GM23338 (cell line): ENCODE measurements around the gene SQSTM1. TPM values are rescaled to one million over a fixed set of nuclear protein-coding genes. Genes with fewer than 3 reads are reported as not detected.

Experiments
- ATAC-seq: fragments of 200-7000 bp; cut with Tn5 transposase; 3 replicates; pipeline ENCODE4 v1.9.1; 2020
- DNase-seq: peaks from one replicate; pipeline ENCODE4 v3.0.0-alpha.2; 2015; ENCODE audit warnings: low spot score
- H2AFZ ChIP-seq: fragments of 200-600 bp; sonication (generic); 2 replicates; pipeline ENCODE4 v1.8.0; 2016; ENCODE audit warnings: antibody characterized with exemption, mild to moderate bottlenecking, moderate library complexity
- H3F3A ChIP-seq: fragments of 200-600 bp; sonication (generic); replicated peaks from 2 replicates; pipeline ENCODE4 v1.8.0; 2017; ENCODE audit warnings: antibody characterized with exemption, mixed run types, low read depth
- H3K27ac ChIP-seq: fragments of 200-600 bp; sonication (generic); 2 replicates; pipeline ENCODE4 v1.6.1; 2016; ENCODE audit warnings: low read depth
- H3K27me3 ChIP-seq: fragments of 200-600 bp; sonication (generic); 2 replicates; pipeline ENCODE4 v1.8.0; 2016; ENCODE audit warnings: mild to moderate bottlenecking, mixed run types, moderate library complexity; ENCODE audit not compliant: insufficient read depth
- H3K36me3 ChIP-seq: fragments of 200-600 bp; sonication (generic); 2 replicates; pipeline ENCODE4 v1.8.0; 2016; ENCODE audit warnings: mild to moderate bottlenecking; ENCODE audit not compliant: insufficient read depth
- H3K4me1 ChIP-seq: fragments of 200-600 bp; sonication (generic); 2 replicates; pipeline ENCODE4 v1.8.0; 2016; ENCODE audit warnings: mild to moderate bottlenecking, moderate library complexity; ENCODE audit not compliant: insufficient read depth
- H3K4me2 ChIP-seq: fragments of 200-600 bp; sonication (generic); 2 replicates; pipeline ENCODE4 v1.7.1; 2017; ENCODE audit warnings: mixed run types
- H3K4me3 ChIP-seq: fragments of 200-600 bp; sonication (generic); 2 replicates; pipeline ENCODE4 v1.6.1; 2016; ENCODE audit warnings: mixed run types
- H3K79me2 ChIP-seq: fragments of 200-600 bp; sonication (generic); replicated peaks from 2 replicates; pipeline ENCODE4 v1.8.0; 2017; ENCODE audit warnings: mild to moderate bottlenecking; ENCODE audit not compliant: insufficient read depth
- H3K9me2 ChIP-seq: fragments of 200-600 bp; sonication (generic); 2 replicates; pipeline ENCODE4 v1.8.0; 2017; ENCODE audit not compliant: insufficient read depth
- H4K20me1 ChIP-seq: fragments of 200-600 bp; sonication (generic); replicated peaks from 2 replicates; pipeline ENCODE4 v1.8.0; 2017; ENCODE audit warnings: mild to moderate bottlenecking; ENCODE audit not compliant: insufficient read depth
- H3K27ac Mint-ChIP-seq: 2 replicates; pipeline ENCODE4 v1.8.0; 2020; ENCODE audit warnings: inconsistent platforms, mild to moderate bottlenecking, moderate library complexity, mixed read lengths
- H3K27me3 Mint-ChIP-seq: 3 replicates; pipeline ENCODE4 v1.8.0; 2022; ENCODE audit warnings: low read depth, mild to moderate bottlenecking, moderate library complexity, mixed read lengths, inconsistent platforms; ENCODE audit not compliant: insufficient read depth, poor library complexity
- H3K36me3 Mint-ChIP-seq: 3 replicates; pipeline ENCODE4 v1.8.0; 2021; ENCODE audit warnings: low read depth, mild to moderate bottlenecking, inconsistent platforms, moderate library complexity, mixed read lengths
- H3K4me1 Mint-ChIP-seq: 3 replicates; pipeline ENCODE4 v1.8.0; 2020; ENCODE audit warnings: mild to moderate bottlenecking, inconsistent platforms, mixed read lengths
- H3K4me3 Mint-ChIP-seq: 3 replicates; pipeline ENCODE4 v1.8.0; 2021; ENCODE audit warnings: moderate library complexity, mild to moderate bottlenecking, inconsistent platforms, mixed read lengths
- H3K9me3 Mint-ChIP-seq: 3 replicates; pipeline ENCODE4 v1.8.0; 2020; ENCODE audit warnings: moderate library complexity, mild to moderate bottlenecking, inconsistent platforms, mixed read lengths
- CREB1 ChIP-seq: fragments of 250-450 bp; sonication (Bioruptor Pico); IDR thresholded peaks from 2 replicates; pipeline ENCODE4 v1.5.0; 2020; ENCODE audit warnings: low read depth, mild to moderate bottlenecking, moderate library complexity
- ETS1 ChIP-seq: IDR thresholded peaks from 2 replicates; pipeline ENCODE4 v1.6.1; 2016; ENCODE audit warnings: antibody characterized with exemption
- EZH2 ChIP-seq: fragments of 200-600 bp; sonication (generic); IDR thresholded peaks from one replicate; pipeline ENCODE4 v1.8.0; 2017; ENCODE audit warnings: antibody characterized with exemption, mild to moderate bottlenecking, low read depth; ENCODE audit not compliant: unreplicated experiment
- EZH2phosphoT487 ChIP-seq: fragments of 200-600 bp; sonication (generic); IDR thresholded peaks from one replicate; pipeline ENCODE4 v1.8.1; 2018; ENCODE audit warnings: antibody characterized with exemption; ENCODE audit not compliant: unreplicated experiment
- JUNB ChIP-seq: IDR thresholded peaks from one replicate; pipeline ENCODE4 v1.6.1; 2016; ENCODE audit warnings: antibody characterized with exemption; ENCODE audit not compliant: unreplicated experiment
- NANOG ChIP-seq: IDR thresholded peaks from 2 replicates; pipeline ENCODE4 v1.6.1; 2016; ENCODE audit warnings: antibody characterized with exemption, borderline replicate concordance
- POLR2AphosphoS5 ChIP-seq: IDR thresholded peaks from 2 replicates; pipeline ENCODE4 v1.6.1; 2016; ENCODE audit warnings: antibody characterized with exemption, low read depth
- REST ChIP-seq: IDR thresholded peaks from one replicate; pipeline ENCODE4 v1.6.1; 2018; ENCODE audit warnings: antibody characterized with exemption; ENCODE audit not compliant: unreplicated experiment
- STAT1 ChIP-seq: IDR thresholded peaks from one replicate; pipeline ENCODE4 v1.6.1; 2016; ENCODE audit warnings: antibody characterized with exemption; ENCODE audit not compliant: unreplicated experiment
- ZNF114 ChIP-seq: fragments of 250-450 bp; sonication (Bioruptor Pico); IDR thresholded peaks from 2 replicates; pipeline ENCODE4 v1.5.0; 2020; ENCODE audit warnings: mild to moderate bottlenecking, moderate library complexity
- ZNF331 ChIP-seq: fragments of 250-450 bp; sonication (Bioruptor Pico); IDR thresholded peaks from 2 replicates; pipeline ENCODE4 v1.5.0; 2020; ENCODE audit warnings: low read depth, mild to moderate bottlenecking, moderate library complexity
- polyA plus RNA-seq: library from polyadenylated mRNA; unstranded; fragments of >200 nt; fragmentation: Nextera tagmentation; extraction: Ambion mirVana; gene quantifications from 2 replicates; pipeline ENCODE4 v1.2.1, GENCODE V29; 2016
- total RNA-seq: library from RNA; depleted of rRNA; stranded (reverse); fragments of >200 nt; shearing (Covaris generic); gene quantifications from 2 replicates; pipeline ENCODE4 v1.2.3, GENCODE V29; 2014
- TF ChIP-seq, protein P1 (sequence below): fragments of 250-450 bp; sonication (Bioruptor Pico); IDR thresholded peaks from 2 replicates; pipeline ENCODE4 v1.5.0; 2020; ENCODE audit warnings: mild to moderate bottlenecking, moderate library complexity
- TF ChIP-seq, protein P2 (sequence below), 2 experiments: fragments of 200-600 bp in 1 of 2; sonication (generic) in 1 of 2; conservative IDR thresholded peaks; 2 replicates each; pipeline versions ENCODE4 v1.5.1 to v1.6.1; 2016 to 2017; ENCODE audit warnings: antibody characterized with exemption in 2 of 2, low read depth in 2 of 2, mild to moderate bottlenecking in 2 of 2, moderate library complexity in 1 of 2

Gene SQSTM1
- total and polyA plus RNA-seq, 2 experiments from 2014 or later, result 58.0 to 92.6 TPM

GRCh38 chr5:179774442-179774841 is 46.3 kb upstream of the SQSTM1 start:
- ATAC-seq (peak; percentile 26; the same call in 1 of the 3 replicates), DNase-seq (no peak)
- TF ChIP-seq NANOG (no peak), STAT1 (no peak), JUNB (no peak), EZH2phosphoT487 (no peak), ZNF114 (CRISPR knock-in tag) (no peak), ETS1 (no peak), ZNF331 (CRISPR knock-in tag) (no peak), POLR2AphosphoS5 (no peak), EZH2 (no peak), CREB1 (no peak), REST (no peak)
- TF ChIP-seq, protein P1, sequence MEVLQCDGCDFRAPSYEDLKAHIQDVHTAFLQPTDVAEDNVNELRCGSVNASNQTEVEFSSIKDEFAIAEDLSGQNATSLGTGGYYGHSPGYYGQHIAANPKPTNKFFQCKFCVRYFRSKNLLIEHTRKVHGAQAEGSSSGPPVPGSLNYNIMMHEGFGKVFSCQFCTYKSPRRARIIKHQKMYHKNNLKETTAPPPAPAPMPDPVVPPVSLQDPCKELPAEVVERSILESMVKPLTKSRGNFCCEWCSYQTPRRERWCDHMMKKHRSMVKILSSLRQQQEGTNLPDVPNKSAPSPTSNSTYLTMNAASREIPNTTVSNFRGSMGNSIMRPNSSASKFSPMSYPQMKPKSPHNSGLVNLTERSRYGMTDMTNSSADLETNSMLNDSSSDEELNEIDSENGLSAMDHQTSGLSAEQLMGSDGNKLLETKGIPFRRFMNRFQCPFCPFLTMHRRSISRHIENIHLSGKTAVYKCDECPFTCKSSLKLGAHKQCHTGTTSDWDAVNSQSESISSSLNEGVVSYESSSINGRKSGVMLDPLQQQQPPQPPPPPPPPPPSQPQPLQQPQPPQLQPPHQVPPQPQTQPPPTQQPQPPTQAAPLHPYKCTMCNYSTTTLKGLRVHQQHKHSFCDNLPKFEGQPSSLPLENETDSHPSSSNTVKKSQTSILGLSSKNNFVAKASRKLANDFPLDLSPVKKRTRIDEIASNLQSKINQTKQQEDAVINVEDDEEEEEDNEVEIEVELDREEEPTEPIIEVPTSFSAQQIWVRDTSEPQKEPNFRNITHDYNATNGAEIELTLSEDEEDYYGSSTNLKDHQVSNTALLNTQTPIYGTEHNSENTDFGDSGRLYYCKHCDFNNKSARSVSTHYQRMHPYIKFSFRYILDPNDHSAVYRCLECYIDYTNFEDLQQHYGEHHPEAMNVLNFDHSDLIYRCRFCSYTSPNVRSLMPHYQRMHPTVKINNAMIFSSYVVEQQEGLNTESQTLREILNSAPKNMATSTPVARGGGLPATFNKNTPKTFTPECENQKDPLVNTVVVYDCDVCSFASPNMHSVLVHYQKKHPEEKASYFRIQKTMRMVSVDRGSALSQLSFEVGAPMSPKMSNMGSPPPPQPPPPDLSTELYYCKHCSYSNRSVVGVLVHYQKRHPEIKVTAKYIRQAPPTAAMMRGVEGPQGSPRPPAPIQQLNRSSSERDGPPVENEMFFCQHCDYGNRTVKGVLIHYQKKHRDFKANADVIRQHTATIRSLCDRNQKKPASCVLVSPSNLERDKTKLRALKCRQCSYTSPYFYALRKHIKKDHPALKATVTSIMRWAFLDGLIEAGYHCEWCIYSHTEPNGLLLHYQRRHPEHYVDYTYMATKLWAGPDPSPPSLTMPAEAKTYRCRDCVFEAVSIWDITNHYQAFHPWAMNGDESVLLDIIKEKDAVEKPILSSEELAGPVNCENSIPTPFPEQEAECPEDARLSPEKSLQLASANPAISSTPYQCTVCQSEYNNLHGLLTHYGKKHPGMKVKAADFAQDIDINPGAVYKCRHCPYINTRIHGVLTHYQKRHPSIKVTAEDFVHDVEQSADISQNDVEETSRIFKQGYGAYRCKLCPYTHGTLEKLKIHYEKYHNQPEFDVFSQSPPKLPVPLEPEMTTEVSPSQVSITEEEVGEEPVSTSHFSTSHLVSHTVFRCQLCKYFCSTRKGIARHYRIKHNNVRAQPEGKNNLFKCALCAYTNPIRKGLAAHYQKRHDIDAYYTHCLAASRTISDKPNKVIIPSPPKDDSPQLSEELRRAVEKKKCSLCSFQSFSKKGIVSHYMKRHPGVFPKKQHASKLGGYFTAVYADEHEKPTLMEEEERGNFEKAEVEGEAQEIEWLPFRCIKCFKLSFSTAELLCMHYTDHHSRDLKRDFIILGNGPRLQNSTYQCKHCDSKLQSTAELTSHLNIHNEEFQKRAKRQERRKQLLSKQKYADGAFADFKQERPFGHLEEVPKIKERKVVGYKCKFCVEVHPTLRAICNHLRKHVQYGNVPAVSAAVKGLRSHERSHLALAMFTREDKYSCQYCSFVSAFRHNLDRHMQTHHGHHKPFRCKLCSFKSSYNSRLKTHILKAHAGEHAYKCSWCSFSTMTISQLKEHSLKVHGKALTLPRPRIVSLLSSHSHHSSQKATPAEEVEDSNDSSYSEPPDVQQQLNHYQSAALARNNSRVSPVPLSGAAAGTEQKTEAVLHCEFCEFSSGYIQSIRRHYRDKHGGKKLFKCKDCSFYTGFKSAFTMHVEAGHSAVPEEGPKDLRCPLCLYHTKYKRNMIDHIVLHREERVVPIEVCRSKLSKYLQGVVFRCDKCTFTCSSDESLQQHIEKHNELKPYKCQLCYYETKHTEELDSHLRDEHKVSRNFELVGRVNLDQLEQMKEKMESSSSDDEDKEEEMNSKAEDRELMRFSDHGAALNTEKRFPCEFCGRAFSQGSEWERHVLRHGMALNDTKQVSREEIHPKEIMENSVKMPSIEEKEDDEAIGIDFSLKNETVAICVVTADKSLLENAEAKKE (CRISPR knock-in tag), result no peak
- TF ChIP-seq, protein P2, sequence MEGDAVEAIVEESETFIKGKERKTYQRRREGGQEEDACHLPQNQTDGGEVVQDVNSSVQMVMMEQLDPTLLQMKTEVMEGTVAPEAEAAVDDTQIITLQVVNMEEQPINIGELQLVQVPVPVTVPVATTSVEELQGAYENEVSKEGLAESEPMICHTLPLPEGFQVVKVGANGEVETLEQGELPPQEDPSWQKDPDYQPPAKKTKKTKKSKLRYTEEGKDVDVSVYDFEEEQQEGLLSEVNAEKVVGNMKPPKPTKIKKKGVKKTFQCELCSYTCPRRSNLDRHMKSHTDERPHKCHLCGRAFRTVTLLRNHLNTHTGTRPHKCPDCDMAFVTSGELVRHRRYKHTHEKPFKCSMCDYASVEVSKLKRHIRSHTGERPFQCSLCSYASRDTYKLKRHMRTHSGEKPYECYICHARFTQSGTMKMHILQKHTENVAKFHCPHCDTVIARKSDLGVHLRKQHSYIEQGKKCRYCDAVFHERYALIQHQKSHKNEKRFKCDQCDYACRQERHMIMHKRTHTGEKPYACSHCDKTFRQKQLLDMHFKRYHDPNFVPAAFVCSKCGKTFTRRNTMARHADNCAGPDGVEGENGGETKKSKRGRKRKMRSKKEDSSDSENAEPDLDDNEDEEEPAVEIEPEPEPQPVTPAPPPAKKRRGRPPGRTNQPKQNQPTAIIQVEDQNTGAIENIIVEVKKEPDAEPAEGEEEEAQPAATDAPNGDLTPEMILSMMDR (conservative IDR thresholded peaks at IDR 0.05; ENCODE audit: low read depth in 2 of 2), result no peak
- H3F3A ChIP-seq, result peaks cover 13% of the 10 kb centered on the region; the same call in 1 of the 2 replicates
- no peaks in the 10 kb centered on the region for H3K9me2 ChIP-seq
- no peaks in the 10 kb centered on the region for H3K9me3 Mint-ChIP-seq
- H2AFZ ChIP-seq, result no peak overlapping the region
- H4K20me1 ChIP-seq, result peaks cover 21% of the 10 kb centered on the region
- no peak overlapping the region for H3K4me3 Mint-ChIP-seq
- H3K27ac ChIP-seq, result no peak overlapping the region
- peaks cover 8% of the 10 kb centered on the region for H3K27me3 Mint-ChIP-seq
- H3K4me2 ChIP-seq, result no peak overlapping the region
- H3K36me3 ChIP-seq, result peaks cover 54% of the 10 kb centered on the region
- no peaks in the 10 kb centered on the region for H3K79me2 ChIP-seq
- peaks cover 83% of the 10 kb centered on the region for H3K36me3 Mint-ChIP-seq
- H3K4me1 ChIP-seq, result no peaks in the 10 kb centered on the region
- H3K27me3 ChIP-seq, result no peaks in the 10 kb centered on the region
- H3K27ac Mint-ChIP-seq, result no peak overlapping the region
- no peak overlapping the region for H3K4me3 ChIP-seq
- no peaks in the 10 kb centered on the region for H3K4me1 Mint-ChIP-seq
